GM18861 (cell line): ENCODE data around the gene USP36.

Experiments used
- ATAC-seq: cut with Tn5 transposase; IDR thresholded peaks from one replicate; pipeline ENCODE4 v1.9.1; 2021; ENCODE audit not compliant: unreplicated experiment

Gene USP36

GRCh38 chr17:78818152-78818846 lies 22.3 kb downstream of the USP36 start:
- no peak for ATAC-seq

- ATAC-seq, result no peak
Measured at GRCh38 chr17:78817123-78817522, 23.5 kb downstream of the USP36 start.

- no peak for ATAC-seq
Measured at GRCh38 chr17:78815696-78816095, 24.9 kb downstream of the USP36 start.

DNA sequence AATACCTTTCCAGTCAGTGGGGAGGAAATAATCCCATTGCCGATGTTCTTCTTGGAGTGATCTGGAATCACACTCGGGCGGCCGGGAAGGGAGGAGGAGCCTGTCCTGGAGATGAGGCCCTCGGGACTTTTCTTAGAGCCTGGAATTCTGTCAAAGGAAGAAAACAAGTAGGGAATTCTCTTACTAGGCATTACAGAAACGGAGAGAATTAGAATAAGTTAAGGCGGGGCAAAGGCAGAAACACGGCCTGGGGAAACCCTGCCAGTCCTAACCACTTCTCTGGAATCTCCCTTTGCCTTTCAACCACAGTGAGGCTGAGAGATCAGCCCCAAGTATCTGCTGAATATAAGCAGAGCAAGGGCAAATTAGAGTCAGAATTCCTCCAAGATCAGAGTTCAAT lies 27.8 kb downstream of the USP36 start:
- ATAC-seq, result no peak

- no peak for ATAC-seq
Measured at GRCh38 chr17:78808163-78808562, 32.5 kb downstream of the USP36 start.

GRCh38 chr17:78806451-78806850 lies 34.2 kb downstream of the USP36 start:
- no peak for ATAC-seq

DNA sequence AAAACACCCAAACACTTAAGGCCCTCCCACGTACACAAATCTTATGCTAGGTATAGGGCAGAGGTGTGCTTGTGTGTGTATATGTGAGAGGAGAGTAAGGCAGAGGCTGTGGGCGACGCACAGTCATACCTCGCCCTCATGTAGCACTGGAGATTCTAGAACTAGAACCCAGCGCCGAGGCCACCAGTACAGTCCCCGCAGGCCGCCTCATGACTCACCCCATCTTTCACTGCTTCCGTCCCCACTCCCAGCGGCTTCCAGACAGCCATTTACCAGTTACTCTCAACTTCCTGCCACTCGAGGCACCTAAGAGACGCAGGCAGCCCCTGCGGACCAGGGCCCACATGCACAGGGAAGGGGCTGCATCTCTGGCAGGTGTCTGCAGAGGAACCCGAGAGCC lies 35.3 kb downstream of the USP36 start:
- no peak for ATAC-seq

DNA sequence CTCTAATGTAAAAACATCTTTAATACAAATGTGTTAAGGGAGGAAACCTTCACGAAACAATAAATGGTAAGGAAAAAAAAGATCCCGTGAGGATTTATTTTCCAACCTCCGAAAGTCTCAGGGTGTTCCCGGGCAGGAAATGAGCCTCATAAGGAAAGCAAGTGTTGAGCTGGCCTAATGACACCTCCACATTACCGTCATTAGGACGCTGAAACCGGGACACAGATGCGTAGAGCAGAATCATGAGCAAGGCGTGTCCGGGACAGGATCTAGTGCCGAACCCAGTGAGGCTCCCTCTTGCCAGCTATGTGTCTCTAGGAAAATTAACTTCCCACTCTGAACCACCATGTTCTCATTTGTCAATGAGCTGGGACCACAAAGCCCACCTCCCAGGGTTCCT lies 35.8 kb downstream of the USP36 start:
- no peak for ATAC-seq

- no peak for ATAC-seq
Measured at GRCh38 chr17:78803186-78803845, 37.3 kb downstream of the USP36 start.

- ATAC-seq, result no peak
Measured at GRCh38 chr17:78802459-78802858, 38.2 kb downstream of the USP36 start.

DNA sequence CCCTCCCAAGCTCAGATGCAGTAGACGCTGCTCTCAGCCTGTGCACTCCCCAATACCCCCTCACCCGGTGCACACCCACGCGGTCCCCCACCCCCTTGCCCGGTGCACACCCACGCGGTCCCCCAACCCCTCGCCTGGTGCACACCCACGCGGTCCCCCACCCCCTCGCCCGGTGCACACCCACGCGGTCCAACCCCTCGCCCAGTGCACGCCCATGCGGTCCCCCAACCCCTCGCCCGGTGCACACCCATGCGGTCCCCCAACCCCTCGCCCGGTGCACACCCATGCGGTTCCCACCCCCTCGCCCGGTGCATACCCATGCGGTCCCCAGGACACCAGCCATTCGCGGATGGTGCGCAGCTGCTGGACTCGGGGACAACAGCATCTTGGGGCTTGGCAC lies 38.6 kb downstream of the USP36 start:
- ATAC-seq, result no peak

- ATAC-seq, result no peak
Measured at GRCh38 chr17:78800132-78800931, 40.3 kb downstream of the USP36 start.

DNA sequence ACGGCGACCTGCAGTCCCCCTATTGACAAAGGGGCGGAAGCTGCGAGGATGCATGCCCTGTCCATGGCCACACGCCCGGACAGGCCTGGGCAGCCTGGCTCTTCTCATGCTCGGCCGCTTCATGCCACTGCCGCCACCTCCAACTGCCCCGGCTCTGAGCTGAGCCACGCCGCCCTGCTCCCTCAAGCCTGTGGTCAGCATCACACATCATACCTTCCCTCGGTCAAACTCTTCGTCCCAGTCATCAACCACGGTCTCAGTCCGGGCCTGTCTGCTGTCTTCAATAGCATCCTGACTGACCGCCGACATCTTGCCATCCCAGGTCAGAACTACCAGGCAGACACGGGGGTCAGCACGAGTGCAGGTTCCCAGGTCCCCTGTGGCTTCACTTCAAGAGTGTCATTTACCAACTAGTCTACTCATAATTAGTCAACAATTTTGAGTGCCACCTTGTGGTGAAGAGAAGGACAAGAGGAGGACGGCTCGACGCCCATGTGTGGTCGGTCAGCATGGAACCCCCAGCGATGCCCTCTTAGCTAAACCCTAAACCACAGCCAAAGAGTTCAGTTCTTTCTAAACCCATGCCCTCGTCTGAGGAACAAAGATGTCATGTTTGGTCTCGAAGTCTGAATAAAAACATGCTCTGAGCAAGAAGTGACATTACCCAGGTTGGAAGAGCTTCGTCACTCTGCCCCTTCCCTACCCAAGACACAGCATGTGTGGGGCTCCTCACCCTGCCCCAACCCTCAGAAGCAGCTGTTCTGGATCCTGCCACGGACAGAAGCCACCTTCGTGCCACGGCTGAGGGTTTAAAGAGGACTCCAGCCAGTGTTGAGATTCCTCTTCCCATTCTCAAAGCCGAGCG lies 41.7 kb downstream of the USP36 start:
- ATAC-seq, result no peak

- ATAC-seq, result no peak
Measured at GRCh38 chr17:78797691-78798585, 42.7 kb downstream of the USP36 start.

GRCh38 chr17:78797213-78797612 lies 43.4 kb downstream of the USP36 start:
- ATAC-seq, result no peak

- ATAC-seq, result no peak
Measured at GRCh38 chr17:78796517-78796900, 44.1 kb downstream of the USP36 start.

GRCh38 chr17:78795861-78796516 lies 44.6 kb downstream of the USP36 start:
- ATAC-seq, result no peak

GRCh38 chr17:78794864-78795640 lies 45.6 kb downstream of the USP36 start:
- no peak for ATAC-seq

- no peak for ATAC-seq
Measured at GRCh38 chr17:78794399-78794798, 46.2 kb downstream of the USP36 start.
